ENCODE results near the gene LPGAT1. TPM values are rescaled to one million over a fixed set of nuclear protein-coding genes. Genes with fewer than 3 reads are reported as not detected.
"Not testable (repeated sequence)": the region's sequence is repeated elsewhere in the genome, so short reads cannot be mapped to it uniquely, and the experiment has no call there.

LPGAT1 gene
- total RNA-seq, 2 donors from 2014 or later: 23.1 to 28.3 TPM

GRCh38 chr1:211734359-211734758 is 96.2 kb downstream of the LPGAT1 start:
- no peak overlapping the region for H3K27ac Mint-ChIP-seq
- ATAC-seq (replicated peaks in 1 of 2) (no peak), DNase-seq (no peak)
- H3K4me3 Mint-ChIP-seq: no peak overlapping the region
- no peaks in the 10 kb centered on the region for H3K9me3 Mint-ChIP-seq
- H3K4me1 Mint-ChIP-seq (ENCODE audit: low read depth): peaks cover 22% of the 10 kb centered on the region
- no peaks in the 10 kb centered on the region for H3K36me3 Mint-ChIP-seq (ENCODE audit: insufficient read depth in 2 of 2)
- no peaks in the 10 kb centered on the region for H3K27me3 Mint-ChIP-seq (ENCODE audit: low read depth)

GRCh38 chr1:211732293-211732980 is 98.1 kb downstream of the LPGAT1 start:
- no peaks in the 10 kb centered on the region for H3K9me3 Mint-ChIP-seq
- no peak for ATAC-seq (replicated peaks in 1 of 2)
- no peak overlapping the region for H3K4me3 Mint-ChIP-seq
- peaks cover 2% of the 10 kb centered on the region for H3K4me1 Mint-ChIP-seq (ENCODE audit: low read depth)
- DNase-seq: no peak
- no peaks in the 10 kb centered on the region for H3K36me3 Mint-ChIP-seq (ENCODE audit: insufficient read depth in 2 of 2)
- no peak overlapping the region for H3K27ac Mint-ChIP-seq
- no peaks in the 10 kb centered on the region for H3K27me3 Mint-ChIP-seq (ENCODE audit: low read depth)

GRCh38 chr1:211731456-211732292 is 98.9 kb downstream of the LPGAT1 start:
- no peaks in the 10 kb centered on the region for H3K4me1 Mint-ChIP-seq (ENCODE audit: low read depth)
- no peak overlapping the region for H3K4me3 Mint-ChIP-seq
- ATAC-seq (replicated peaks in 1 of 2) (no peak), DNase-seq (no peak)
- H3K9me3 Mint-ChIP-seq: no peaks in the 10 kb centered on the region
- H3K36me3 Mint-ChIP-seq (ENCODE audit: insufficient read depth in 2 of 2): no peaks in the 10 kb centered on the region
- no peaks in the 10 kb centered on the region for H3K27me3 Mint-ChIP-seq (ENCODE audit: low read depth)
- H3K27ac Mint-ChIP-seq: no peak overlapping the region

DNA sequence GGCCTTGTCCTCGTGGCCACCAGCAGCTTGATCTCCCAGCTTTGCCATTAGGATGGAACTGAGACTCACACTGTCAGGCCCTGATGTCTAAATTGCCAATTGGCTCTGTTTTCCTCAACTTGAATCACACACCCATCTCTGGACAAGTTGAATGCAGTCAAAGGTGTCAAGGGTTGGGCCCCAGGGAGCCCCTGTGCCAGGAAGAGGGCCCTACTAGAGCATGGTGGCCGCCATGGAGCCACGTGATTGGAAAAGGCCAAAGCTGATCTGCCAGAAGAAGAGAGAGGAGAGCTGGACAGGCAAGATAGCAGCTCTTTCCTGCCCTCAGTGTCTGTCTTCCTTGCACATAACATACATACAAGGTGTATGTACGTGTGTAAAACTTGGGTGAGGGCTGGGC is 100.2 kb downstream of the LPGAT1 start:
- no peak for DNase-seq
- H3K9me3 Mint-ChIP-seq: no peaks in the 10 kb centered on the region
- H3K4me3 Mint-ChIP-seq: no peak overlapping the region
- ATAC-seq (replicated peaks in 1 of 2): no peak
- no peaks in the 10 kb centered on the region for H3K4me1 Mint-ChIP-seq (ENCODE audit: low read depth)
- no peak overlapping the region for H3K27ac Mint-ChIP-seq
- H3K27me3 Mint-ChIP-seq (ENCODE audit: low read depth): no peaks in the 10 kb centered on the region
- H3K36me3 Mint-ChIP-seq (ENCODE audit: insufficient read depth in 2 of 2): no peaks in the 10 kb centered on the region

DNA sequence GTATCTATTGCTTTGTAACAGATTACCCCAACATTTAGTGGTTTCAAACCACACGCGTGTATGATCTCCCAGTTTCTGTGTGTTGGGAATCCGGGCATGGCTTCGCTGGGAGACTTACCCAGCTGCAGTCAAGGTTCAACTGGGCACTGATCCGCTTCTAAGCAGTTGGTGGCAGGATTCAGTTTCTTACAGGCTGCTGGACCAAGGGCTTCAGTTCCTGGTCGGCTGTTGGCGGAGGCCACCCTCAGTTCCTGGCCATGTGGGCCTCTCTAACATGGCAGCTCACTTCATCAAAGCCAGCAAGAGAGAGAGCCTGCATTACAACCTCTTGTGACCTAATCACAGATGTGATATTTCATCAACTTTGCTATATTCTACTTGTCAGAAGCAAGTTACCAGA is 101.3 kb downstream of the LPGAT1 start:
- Mint-ChIP-seq H3K27me3 (ENCODE audit: low read depth) (no peaks in the 10 kb centered on the region), H3K27ac (no peak overlapping the region), H3K4me3 (no peak overlapping the region), H3K4me1 (ENCODE audit: low read depth) (no peaks in the 10 kb centered on the region), H3K9me3 (no peaks in the 10 kb centered on the region), H3K36me3 (ENCODE audit: insufficient read depth in 2 of 2) (no peaks in the 10 kb centered on the region)
- DNase-seq (no peak), ATAC-seq (replicated peaks in 1 of 2) (no peak)

DNA sequence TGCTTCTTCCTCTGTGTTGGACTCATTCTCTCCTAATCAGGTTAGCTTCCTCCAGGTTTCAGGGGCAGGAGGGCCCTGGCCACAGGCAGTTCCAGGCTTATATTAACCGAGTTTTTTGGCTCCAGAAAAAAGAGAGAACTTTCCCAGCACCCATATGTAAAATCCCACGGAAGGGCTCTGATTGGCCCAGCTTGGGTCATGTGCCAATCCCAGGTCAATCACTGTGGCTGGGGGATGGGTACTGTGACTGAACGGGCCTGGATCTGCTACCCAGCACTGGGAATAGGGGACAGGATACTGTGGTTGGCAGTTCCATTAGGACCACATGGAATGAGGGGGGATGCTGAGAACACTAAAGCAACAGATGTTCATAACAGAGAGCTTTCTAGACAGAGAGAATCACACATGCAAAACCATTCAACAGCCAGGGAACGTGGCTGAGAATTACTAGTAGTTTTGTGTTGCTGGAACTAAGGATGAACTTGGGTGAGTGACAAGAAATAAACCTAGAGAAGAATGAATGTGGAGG is 104.0 kb downstream of the LPGAT1 start:
- no peaks in the 10 kb centered on the region for H3K27me3 Mint-ChIP-seq (ENCODE audit: low read depth)
- H3K27ac Mint-ChIP-seq: no peak overlapping the region
- ATAC-seq (replicated peaks in 1 of 2): no peak
- DNase-seq: no peak
- no peaks in the 10 kb centered on the region for H3K36me3 Mint-ChIP-seq (ENCODE audit: insufficient read depth in 2 of 2)
- H3K4me3 Mint-ChIP-seq: no peak overlapping the region
- H3K4me1 Mint-ChIP-seq (ENCODE audit: low read depth): no peaks in the 10 kb centered on the region
- H3K9me3 Mint-ChIP-seq: no peaks in the 10 kb centered on the region

GRCh38 chr1:211724687-211725196 is 105.8 kb downstream of the LPGAT1 start:
- no peak for DNase-seq
- no peak overlapping the region for H3K27ac Mint-ChIP-seq
- peaks cover 3 to 5% of the 10 kb centered on the region in 2 donors for H3K36me3 Mint-ChIP-seq (ENCODE audit: insufficient read depth in 2 of 2)
- ATAC-seq (replicated peaks in 1 of 2): no peak
- no peaks in the 10 kb centered on the region for H3K4me1 Mint-ChIP-seq (ENCODE audit: low read depth)
- H3K27me3 Mint-ChIP-seq (ENCODE audit: low read depth): no peaks in the 10 kb centered on the region
- H3K4me3 Mint-ChIP-seq: no peak overlapping the region
- H3K9me3 Mint-ChIP-seq: peaks cover 2% of the 10 kb centered on the region in 2 donors

GRCh38 chr1:211723273-211723672 is 107.3 kb downstream of the LPGAT1 start:
- H3K36me3 Mint-ChIP-seq (ENCODE audit: insufficient read depth in 2 of 2): peaks cover 3 to 5% of the 10 kb centered on the region in 2 donors
- no peak overlapping the region for H3K4me3 Mint-ChIP-seq
- H3K9me3 Mint-ChIP-seq: peaks cover 2% of the 10 kb centered on the region in 2 donors
- H3K4me1 Mint-ChIP-seq (ENCODE audit: low read depth): no peaks in the 10 kb centered on the region
- H3K27me3 Mint-ChIP-seq (ENCODE audit: low read depth): no peaks in the 10 kb centered on the region
- H3K27ac Mint-ChIP-seq: no peak overlapping the region
- DNase-seq (no peak), ATAC-seq (replicated peaks in 1 of 2) (no peak)

DNA sequence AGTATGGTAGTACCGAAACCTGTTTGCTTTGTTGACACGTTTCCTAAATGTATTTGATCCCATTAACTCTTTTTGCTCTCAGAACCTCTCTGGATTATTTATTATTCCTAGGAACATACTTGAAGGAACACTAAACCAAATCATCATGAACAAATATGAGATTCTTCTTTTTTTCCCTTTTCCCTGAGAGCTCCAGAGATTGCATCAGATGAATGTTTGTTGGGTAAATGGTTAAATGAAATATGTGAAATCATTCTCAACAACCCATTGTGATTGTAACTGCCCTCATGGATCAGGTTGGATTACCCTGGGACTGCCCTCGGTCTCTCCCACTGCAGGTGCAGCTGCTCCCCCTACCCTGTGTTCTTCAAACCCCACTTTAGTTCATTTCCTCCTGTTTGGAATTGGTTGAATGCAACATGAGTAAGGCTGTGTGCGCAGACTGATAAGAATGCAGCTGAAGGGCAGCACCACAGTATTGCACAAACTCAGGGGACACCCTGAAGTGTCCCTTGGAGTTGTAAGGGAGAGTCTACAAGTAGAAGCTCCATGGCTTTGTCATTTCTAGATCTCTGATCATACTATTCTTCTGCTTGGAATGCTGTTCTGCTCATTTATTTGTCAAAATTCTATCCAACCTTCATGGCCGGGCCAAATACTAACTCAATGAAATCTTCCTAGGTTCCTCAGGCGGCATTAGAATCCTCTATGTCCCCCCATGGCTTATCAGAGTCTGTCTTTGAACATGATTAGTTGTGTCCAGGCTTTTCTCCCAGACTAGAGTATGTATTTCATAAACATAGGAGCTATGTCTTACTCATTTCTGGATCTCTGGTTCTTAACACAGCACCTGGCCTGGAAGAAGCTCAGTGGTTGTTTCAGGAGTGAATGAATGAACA is 108.0 kb downstream of the LPGAT1 start:
- Mint-ChIP-seq H3K4me1 (ENCODE audit: low read depth) (no peaks in the 10 kb centered on the region), H3K4me3 (no peak overlapping the region), H3K27ac (no peak overlapping the region), H3K9me3 (peaks cover 2% of the 10 kb centered on the region in 2 donors), H3K27me3 (ENCODE audit: low read depth) (no peaks in the 10 kb centered on the region), H3K36me3 (ENCODE audit: insufficient read depth in 2 of 2) (peaks cover 3 to 5% of the 10 kb centered on the region in 2 donors)
- ATAC-seq (replicated peaks in 1 of 2) (no peak), DNase-seq (no peak)

GRCh38 chr1:211716555-211716954 is 114.0 kb downstream of the LPGAT1 start:
- H3K36me3 Mint-ChIP-seq (ENCODE audit: insufficient read depth in 2 of 2); H3K4me1 Mint-ChIP-seq (ENCODE audit: low read depth); H3K27me3 Mint-ChIP-seq (ENCODE audit: low read depth); DNase-seq; ATAC-seq (replicated peaks in 1 of 2); H3K4me3 Mint-ChIP-seq; H3K27ac Mint-ChIP-seq; H3K9me3 Mint-ChIP-seq: not testable (repeated sequence)

- Mint-ChIP-seq H3K27ac (no peak overlapping the region), H3K4me1 (ENCODE audit: low read depth) (no peaks in the 10 kb centered on the region), H3K4me3 (no peak overlapping the region), H3K9me3 (peaks cover 5% of the 10 kb centered on the region in 2 donors), H3K36me3 (ENCODE audit: insufficient read depth in 2 of 2) (peaks cover 3 to 5% of the 10 kb centered on the region in 2 donors), H3K27me3 (ENCODE audit: low read depth) (no peaks in the 10 kb centered on the region)
- no peak for DNase-seq
- no peak for ATAC-seq (replicated peaks in 1 of 2)
Observed at GRCh38 chr1:211715971-211716370, 114.6 kb downstream of the LPGAT1 start.

DNA sequence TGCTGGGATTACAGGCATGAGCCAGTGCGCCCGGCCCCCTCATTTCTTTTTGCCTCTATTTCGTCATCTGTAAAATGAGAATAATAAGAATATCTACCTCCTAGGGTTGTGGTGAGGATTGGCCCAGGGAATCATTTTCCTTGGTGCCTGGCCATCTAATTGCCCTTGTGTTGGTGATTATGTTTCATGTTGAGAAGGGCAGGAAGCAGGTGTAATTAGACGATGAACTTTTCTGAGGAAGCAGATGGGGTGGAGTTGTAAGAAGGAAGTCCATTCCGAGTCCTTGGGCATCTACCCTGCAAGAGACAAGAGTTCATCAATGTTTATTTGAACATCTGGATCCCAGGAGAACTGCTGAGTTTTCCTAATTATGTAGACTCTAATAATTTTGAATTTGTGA is 116.4 kb downstream of the LPGAT1 start:
- no peaks in the 10 kb centered on the region for H3K27me3 Mint-ChIP-seq (ENCODE audit: low read depth)
- H3K4me3 Mint-ChIP-seq: no peak overlapping the region

More for the DNA sequence above, 116.4 kb downstream of the LPGAT1 start:
- H3K27ac Mint-ChIP-seq: no peak overlapping the region
- ATAC-seq (replicated peaks in 1 of 2): no peak
- no peak for DNase-seq
- no peaks in the 10 kb centered on the region for H3K36me3 Mint-ChIP-seq (ENCODE audit: insufficient read depth in 2 of 2)
- no peaks in the 10 kb centered on the region for H3K4me1 Mint-ChIP-seq (ENCODE audit: low read depth)
- peaks cover 2 to 3% of the 10 kb centered on the region in 2 donors for H3K9me3 Mint-ChIP-seq

Measured in activated T-cell treated with anti-CD3 and anti-CD28 coated beads, Interleukin-2, amount 50 U/mL, for 72 hours (primary cell).